ENCODE results near the gene KHDC4.

DNA sequence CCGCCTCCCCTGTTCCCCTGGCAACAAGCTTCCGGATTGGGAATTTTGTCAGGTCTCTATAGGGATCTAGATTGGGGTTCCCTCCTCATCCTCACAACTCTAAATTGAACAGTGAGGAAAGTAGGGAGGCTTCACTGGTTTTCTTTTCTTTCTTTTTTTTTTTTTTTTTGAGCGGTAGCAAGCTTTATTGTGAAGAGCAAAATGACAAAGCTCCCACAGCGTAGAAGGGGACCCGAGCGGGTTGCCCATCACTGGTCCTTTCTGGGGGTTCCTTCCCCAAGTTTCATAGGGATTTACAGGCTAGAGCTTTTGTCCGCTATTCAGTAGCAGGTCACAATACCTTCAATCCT is 33.8 kb upstream of the KHDC4 start:
- TF ChIP-seq CTCF (conservative IDR thresholded peaks at IDR 0.05; ENCODE audit: low read depth in 2 of 2), result no peak
- no peak for TF ChIP-seq REST (IDR thresholded peaks at IDR 0.05; ENCODE audit: unreplicated experiment)
- TF ChIP-seq EZH2 (IDR thresholded peaks at IDR 0.05; ENCODE audit: low read depth, unreplicated experiment), result no peak
- no peak for TF ChIP-seq JUNB (IDR thresholded peaks at IDR 0.05; ENCODE audit: unreplicated experiment)
- no peak for TF ChIP-seq POLR2AphosphoS5 (IDR thresholded peaks at IDR 0.05; ENCODE audit: low read depth)

Data from GM23338 (cell line).